Endothelial cell of umbilical vein (primary cell): ENCODE measurements around the gene FOXJ2. TPM values are rescaled to one million over a fixed set of nuclear protein-coding genes. Genes with fewer than 3 reads are reported as not detected.

Experiments used
- BruUV-seq: library from RNA; stranded (reverse); fragments of 400-500 nt; replicated peaks from 2 replicates; lab custom pipeline; 2021; lab: Mats Ljungman, UMichigan
- CTCF ChIA-PET: fragments of 300-600, 350-600 bp; sonication (Branson Sonifier 250); formaldehyde crosslinking; loops from one replicate; lab custom pipeline; 2021; ENCODE audit warnings: antibody characterized with exemption, inconsistent platforms; lab: Charles Lee
- POLR2A ChIA-PET: fragments of 300-600, 350-600 bp; sonication (Branson Sonifier 250); formaldehyde crosslinking; loops from one replicate; lab custom pipeline; 2021; ENCODE audit warnings: antibody characterized with exemption, inconsistent platforms; lab: Charles Lee
- DNase-seq: peaks from one replicate; pipeline ENCODE4 v3.0.0-alpha.2; 2011; ENCODE audit warnings: low read depth, low spot score
- FAIRE-seq: peaks from 2 replicates; lab custom pipeline; 2011; peaks lifted over from hg19 to GRCh38; lab: Jason Lieb, UNC
- H2AFZ ChIP-seq: 2 replicates; pipeline ENCODE4 v1.6.0; 2012; ENCODE audit warnings: low read depth, low read length, control low read depth, inconsistent platforms
- H3K27ac ChIP-seq: 2 replicates; pipeline ENCODE4 v1.5.1; 2011; ENCODE audit warnings: low read depth, mild to moderate bottlenecking, control low read depth, low read length, moderate library complexity; ENCODE audit not compliant: insufficient read depth
- H3K27me3 ChIP-seq, 2 experiments: 2 replicates each; pipeline versions ENCODE4 v1.6.0 to v1.6.1; 2011; ENCODE audit warnings: low read length in 2 of 2, mixed read lengths in 1 of 2; ENCODE audit not compliant: control insufficient read depth in 2 of 2, insufficient read depth in 2 of 2
- H3K36me3 ChIP-seq, 2 experiments: 2 replicates in 1 of 2; 3 replicates in 1 of 2; pipeline ENCODE4 v1.5.1; 2011; ENCODE audit warnings: low read length in 2 of 2, mild to moderate bottlenecking in 1 of 2, moderate library complexity in 1 of 2; ENCODE audit not compliant: control insufficient read depth in 2 of 2, insufficient read depth in 2 of 2; ENCODE audit errors: extremely low read depth in 1 of 2
- H3K4me1 ChIP-seq: 3 replicates; pipeline ENCODE4 v1.5.1; 2011; ENCODE audit warnings: mild to moderate bottlenecking, low read length; ENCODE audit not compliant: control insufficient read depth, insufficient read depth; ENCODE audit errors: extremely low read depth
- H3K4me2 ChIP-seq: 2 replicates; pipeline ENCODE4 v1.6.1; 2011; ENCODE audit warnings: low read length, control low read depth, mixed read lengths; ENCODE audit not compliant: insufficient read depth
- H3K4me3 ChIP-seq, 3 experiments: fragments of 200-600 bp in 1 of 3; sonication (generic), shearing (Covaris generic) in 1 of 3; replicated peaks in 1 of 3; 2 replicates each; pipeline ENCODE4 v1.5.1; 2011 to 2016; ENCODE audit warnings: control low read depth in 3 of 3, low read length in 3 of 3, mild to moderate bottlenecking in 2 of 3, inconsistent platforms in 1 of 3, low read depth in 1 of 3, moderate library complexity in 1 of 3; ENCODE audit not compliant: insufficient read depth in 1 of 3
- H3K79me2 ChIP-seq: 2 replicates; pipeline ENCODE4 v1.6.0; 2012; ENCODE audit warnings: low read length, inconsistent platforms; ENCODE audit not compliant: control insufficient read depth, insufficient read depth
- H3K9ac ChIP-seq: replicated peaks from 2 replicates; pipeline ENCODE3; 2011; ENCODE audit warnings: low read length, control low read depth; ENCODE audit not compliant: insufficient read depth; ENCODE audit errors: extremely low read depth
- H3K9me1 ChIP-seq: replicated peaks from 3 replicates; pipeline ENCODE4 v1.6.0; 2011; ENCODE audit warnings: mild to moderate bottlenecking, low read length; ENCODE audit not compliant: control insufficient read depth, insufficient read depth; ENCODE audit errors: extremely low read depth
- H3K9me3 ChIP-seq: replicated peaks from 2 replicates; pipeline ENCODE4 v1.5.1; 2012; ENCODE audit warnings: low read length, inconsistent platforms; ENCODE audit not compliant: control insufficient read depth, insufficient read depth
- H4K20me1 ChIP-seq: replicated peaks from 2 replicates; pipeline ENCODE3; 2011; ENCODE audit warnings: mild to moderate bottlenecking, low read length; ENCODE audit not compliant: control insufficient read depth, insufficient read depth; ENCODE audit errors: extremely low read depth
- CTCF ChIP-seq, 2 donors: IDR thresholded peaks; 1 replicate in 1 of 2; 2 replicates in 1 of 2; pipeline ENCODE4 v1.5.1; 2011; ENCODE audit warnings: low read length in 2 of 2, mild to moderate bottlenecking in 2 of 2, moderate library complexity in 2 of 2, control low read depth in 1 of 2, inconsistent platforms in 1 of 2, low read depth in 1 of 2; ENCODE audit not compliant: insufficient read depth in 1 of 2; ENCODE audit errors: extremely low read depth in 1 of 2
- EZH2 ChIP-seq: IDR thresholded peaks from 2 replicates; pipeline ENCODE4 v1.6.1; 2012; ENCODE audit warnings: borderline replicate concordance, low read depth, mild to moderate bottlenecking, moderate library complexity, low read length, inconsistent platforms; ENCODE audit not compliant: severe bottlenecking
- FOS ChIP-seq: IDR thresholded peaks from 2 replicates; pipeline ENCODE4 v1.6.1; 2011; ENCODE audit warnings: mild to moderate bottlenecking, low read length, moderate library complexity, borderline replicate concordance; ENCODE audit not compliant: insufficient read depth
- GATA2 ChIP-seq: IDR thresholded peaks from 2 replicates; pipeline ENCODE4 v1.7.0; 2011; ENCODE audit warnings: low read depth, mild to moderate bottlenecking, moderate library complexity, mixed read lengths, low read length; ENCODE audit not compliant: insufficient read length, insufficient read depth
- JUN ChIP-seq: IDR thresholded peaks from 2 replicates; pipeline ENCODE4 v1.6.1; 2011; ENCODE audit warnings: borderline replicate concordance, low read depth; ENCODE audit not compliant: insufficient read length, insufficient read depth
- MAX ChIP-seq: IDR thresholded peaks from 2 replicates; pipeline ENCODE4 v1.6.1; 2011; ENCODE audit not compliant: insufficient read depth, insufficient read length
- MYC ChIP-seq: IDR thresholded peaks from one replicate; pipeline ENCODE4 v1.6.1; 2011; ENCODE audit warnings: mild to moderate bottlenecking, low read depth, low read length
- POLR2A ChIP-seq: IDR thresholded peaks from 2 replicates; pipeline ENCODE4 v1.6.1; 2012; ENCODE audit warnings: low read depth, mild to moderate bottlenecking, control low read depth, low read length
- POLR2AphosphoS5 ChIP-seq: IDR thresholded peaks from 2 replicates; pipeline ENCODE4 v1.6.1; 2012; ENCODE audit warnings: low read depth, mild to moderate bottlenecking, control low read depth, low read length, moderate library complexity; ENCODE audit not compliant: insufficient read depth
- dilution Hi-C: fragments of 300-500 bp; cut with MboI; formaldehyde crosslinking; loops from one replicate; pipeline ENCODE4 v1.15.0; 2019; ENCODE audit warnings: low sequenced_read_pairs; ENCODE audit not compliant: extremely low pct_ligation_motif_present
- intact Hi-C: fragments of 100-400 bp; cut with micrococcal nuclease; formaldehyde crosslinking; loops from one replicate; pipeline ENCODE4 v1.10.0; 2022
- polyA plus RNA-seq, 4 experiments: library from polyadenylated mRNA; depleted of rRNA in 3 of 4; stranded (reverse) in 3 of 4; unstranded in 1 of 4; fragments of >200 nt; gene quantifications; 2 replicates each; pipeline versions ENCODE4 v1.2.1 to v1.2.3, GENCODE V29; 2011 to 2012; ENCODE audit warnings: missing spikeins in 1 of 4
- total RNA-seq: library from RNA; stranded (reverse); gene quantifications from 2 replicates; pipeline ENCODE4 v1.2.3, GENCODE V29; 2021

The FOXJ2 gene
- total and polyA plus RNA-seq, 2 donors (not counting 3 experiments of a cell fraction or from before 2014, with no cell fraction given) = 6.2 to 13.9 TPM

- no peaks in the 10 kb centered on the region for H3K9me1 ChIP-seq
- intact Hi-C loops (no loop called here), dilution Hi-C loops (no loop called here)
- BruUV-seq = no TSS peak
- no peaks in the 10 kb centered on the region for H3K79me2 ChIP-seq
- H3K9ac ChIP-seq = no peak overlapping the region
- peaks cover 9% of the 10 kb centered on the region for H3K4me1 ChIP-seq
- H3K9me3 ChIP-seq = no peaks in the 10 kb centered on the region
- H2AFZ ChIP-seq = no peak overlapping the region
- no peak overlapping the region for H3K4me2 ChIP-seq
- DNase-seq (no peak), FAIRE-seq (no peak)
- POLR2A ChIA-PET = no interaction called here
- H3K4me3 ChIP-seq = no peak overlapping the region
- no peak for TF ChIP-seq FOS
- TF ChIP-seq JUN = no peak
- no peak for TF ChIP-seq POLR2A
- TF ChIP-seq MAX = no peak
- H3K27me3 ChIP-seq = no peaks in the 10 kb centered on the region
- CTCF ChIA-PET = interaction anchor here (1.0 to 8.9 kb wide), 3 partner anchors 10 to 36 kb away, joined by 3 to 254 read pairs (median 13); partner anchors contain the start of gene C3AR1
- H3K27ac ChIP-seq = no peak overlapping the region
- no peaks in the 10 kb centered on the region for H4K20me1 ChIP-seq
- no peaks in the 10 kb centered on the region for H3K36me3 ChIP-seq
Measured at GRCh38 chr12:8075935-8076334, 43.4 kb downstream of the FOXJ2 start.

GRCh38 chr12:8076366-8076765, 43.9 kb downstream of the FOXJ2 start:
- intact Hi-C loops = no loop called here
- H3K27me3 ChIP-seq = no peaks in the 10 kb centered on the region
- BruUV-seq = no TSS peak
- ChIA-PET POLR2A (no interaction called here), CTCF (interaction anchor here (0.8 to 8.9 kb wide), 10 partner anchors 10 to 244 kb away, joined by 3 to 254 read pairs (median 12); partner anchors contain the start of gene C3AR1)
- no peak for DNase-seq
- no peaks in the 10 kb centered on the region for H3K36me3 ChIP-seq
- FAIRE-seq = no peak
- H4K20me1 ChIP-seq = no peaks in the 10 kb centered on the region
- H3K9me3 ChIP-seq = no peaks in the 10 kb centered on the region
- no peak overlapping the region for H3K4me2 ChIP-seq
- dilution Hi-C loops = no loop called here
- peaks cover 13% of the 10 kb centered on the region for H3K4me1 ChIP-seq
- no peak overlapping the region for H2AFZ ChIP-seq
- H3K27ac ChIP-seq = no peak overlapping the region
- TF ChIP-seq FOS (no peak), MAX (no peak), POLR2AphosphoS5 (no peak), MYC (no peak), EZH2 (no peak), CTCF (IDR thresholded peaks at IDR 0.05; ENCODE audit: extremely low read depth in 1 of 2, insufficient read depth in 1 of 2, low read depth in 1 of 2, low read length in 2 of 2) (no peak), GATA2 (no peak), POLR2A (no peak), JUN (no peak)
- no peaks in the 10 kb centered on the region for H3K79me2 ChIP-seq
- H3K4me3 ChIP-seq = no peak overlapping the region
- H3K9ac ChIP-seq = no peak overlapping the region
- no peaks in the 10 kb centered on the region for H3K9me1 ChIP-seq
